Fibroblast of the aortic adventitia (primary cell): ENCODE data around the gene CWC22. TPM values are rescaled to one million over a fixed set of nuclear protein-coding genes. Genes with fewer than 3 reads are reported as not detected.

ENCODE experiments used
- DNase-seq: peaks from one replicate; pipeline ENCODE4 v3.0.0-alpha.2; 2010; ENCODE audit warnings: low read depth
- H3K4me3 ChIP-seq: 2 replicates; pipeline ENCODE4 v1.5.1; 2011; ENCODE audit warnings: low read depth, mild to moderate bottlenecking, control low read depth, low read length, moderate library complexity
- CTCF ChIP-seq: IDR thresholded peaks from 2 replicates; pipeline ENCODE4 v1.5.1; 2011; ENCODE audit warnings: mild to moderate bottlenecking, low read length, control low read depth, inconsistent platforms; ENCODE audit not compliant: insufficient read depth
- small RNA-seq: library from RNA; depleted of rRNA; stranded (forward); fragments of <200 nt; gene quantifications from one replicate; pipeline ENCODE3, GENCODE V24; 2012
- total RNA-seq: library from RNA; depleted of rRNA; stranded (reverse); fragments of >200 nt; gene quantifications from 2 replicates; pipeline ENCODE4 v1.2.3, GENCODE V29; 2012; ENCODE audit warnings: low replicate concordance

Gene CWC22
- total RNA-seq, 1 donor, result 38.8 TPM

GRCh38 chr2:179909845-179910734 lies 97.0 kb downstream of the CWC22 start:
- no peak for DNase-seq
- H3K4me3 ChIP-seq, result no peak overlapping the region
- no peak for TF ChIP-seq CTCF

GRCh38 chr2:179900655-179901054 lies 106.4 kb downstream of the CWC22 start:
- TF ChIP-seq CTCF, result no peak
- H3K4me3 ChIP-seq, result no peak overlapping the region
- DNase-seq, result no peak

GRCh38 chr2:179899666-179900065 lies 107.4 kb downstream of the CWC22 start:
- no peak for TF ChIP-seq CTCF
- no peak overlapping the region for H3K4me3 ChIP-seq
- DNase-seq, result no peak

GRCh38 chr2:179898873-179899272 lies 108.2 kb downstream of the CWC22 start:
- no peak overlapping the region for H3K4me3 ChIP-seq
- peak; percentile 37 for DNase-seq
- TF ChIP-seq CTCF, result peak; percentile 32

Small RNAs within 50 kb of the gene (small RNA-seq; reads per million reads assigned to genes)
- not detected for gene RF00416

Other genes starting within 250 kb of the CWC22 start
- gene ZNF385B, start 145.7 kb downstream of the CWC22 start, total RNA-seq, result 4.8 TPM in 1 of 2 replicates, not detected in the other